Kidney epithelial cell (primary cell): ENCODE data around the gene DPEP1. TPM values are rescaled to one million over a fixed set of nuclear protein-coding genes. Genes with fewer than 3 reads are reported as not detected.

Experiments
- DNase-seq: peaks from one replicate; pipeline ENCODE4 v3.0.0-alpha.2; 2010; ENCODE audit warnings: low read depth
- H3K27me3 ChIP-seq: 2 replicates; pipeline ENCODE4 v1.6.0; 2011; ENCODE audit warnings: low read length; ENCODE audit not compliant: control insufficient read depth, insufficient read depth
- H3K36me3 ChIP-seq: 2 replicates; pipeline ENCODE4 v1.5.1; 2011; ENCODE audit warnings: low read length; ENCODE audit not compliant: control insufficient read depth, insufficient read depth
- H3K4me3 ChIP-seq: 2 replicates; pipeline ENCODE4 v1.5.1; 2011; ENCODE audit warnings: low read depth, mild to moderate bottlenecking, control low read depth, low read length
- CTCF ChIP-seq: IDR thresholded peaks from 2 replicates; pipeline ENCODE4 v1.5.1; 2011; ENCODE audit warnings: mild to moderate bottlenecking, moderate library complexity, low read length, control low read depth, inconsistent platforms; ENCODE audit not compliant: insufficient read depth, poor library complexity, severe bottlenecking
- total RNA-seq: library from RNA; depleted of rRNA; stranded (reverse); fragments of >200 nt; gene quantifications from 2 replicates; pipeline ENCODE4 v1.2.3, GENCODE V29; 2015

DPEP1 gene
- total RNA-seq, 1 donor from 2014 or later = 1.2 TPM

- no peak for TF ChIP-seq CTCF
- no peak for DNase-seq
- H3K27me3 ChIP-seq = no peaks in the 10 kb centered on the region
- H3K4me3 ChIP-seq = no peak overlapping the region
- H3K36me3 ChIP-seq = no peaks in the 10 kb centered on the region
Measured at GRCh38 chr16:89607453-89607852, 6.0 kb upstream of the DPEP1 start.

GRCh38 chr16:89607937-89608740, 5.3 kb upstream of the DPEP1 start:
- H3K4me3 ChIP-seq = no peak overlapping the region
- TF ChIP-seq CTCF = no peak
- no peaks in the 10 kb centered on the region for H3K36me3 ChIP-seq
- no peak for DNase-seq
- H3K27me3 ChIP-seq = no peaks in the 10 kb centered on the region

DNA sequence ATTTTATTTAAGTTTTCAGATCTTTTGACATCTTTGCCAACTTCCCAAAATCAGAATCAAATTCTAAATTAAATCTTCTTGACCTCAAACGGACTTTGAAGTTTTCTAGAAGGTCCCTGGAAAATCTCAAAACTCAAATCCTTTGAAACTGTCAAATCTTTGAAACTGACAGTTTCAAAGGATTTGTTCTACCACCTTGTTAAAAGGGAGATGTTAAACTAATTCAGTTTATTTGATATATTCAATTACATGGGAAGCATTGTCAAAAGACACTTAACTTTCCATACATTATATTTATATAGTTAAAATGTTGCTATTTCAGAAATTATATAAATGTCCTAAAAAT, 3.4 kb upstream of the DPEP1 start:
- no peak for DNase-seq
- no peaks in the 10 kb centered on the region for H3K36me3 ChIP-seq
- H3K27me3 ChIP-seq = peaks cover 1% of the 10 kb centered on the region
- H3K4me3 ChIP-seq = no peak overlapping the region
- TF ChIP-seq CTCF = no peak

DNA sequence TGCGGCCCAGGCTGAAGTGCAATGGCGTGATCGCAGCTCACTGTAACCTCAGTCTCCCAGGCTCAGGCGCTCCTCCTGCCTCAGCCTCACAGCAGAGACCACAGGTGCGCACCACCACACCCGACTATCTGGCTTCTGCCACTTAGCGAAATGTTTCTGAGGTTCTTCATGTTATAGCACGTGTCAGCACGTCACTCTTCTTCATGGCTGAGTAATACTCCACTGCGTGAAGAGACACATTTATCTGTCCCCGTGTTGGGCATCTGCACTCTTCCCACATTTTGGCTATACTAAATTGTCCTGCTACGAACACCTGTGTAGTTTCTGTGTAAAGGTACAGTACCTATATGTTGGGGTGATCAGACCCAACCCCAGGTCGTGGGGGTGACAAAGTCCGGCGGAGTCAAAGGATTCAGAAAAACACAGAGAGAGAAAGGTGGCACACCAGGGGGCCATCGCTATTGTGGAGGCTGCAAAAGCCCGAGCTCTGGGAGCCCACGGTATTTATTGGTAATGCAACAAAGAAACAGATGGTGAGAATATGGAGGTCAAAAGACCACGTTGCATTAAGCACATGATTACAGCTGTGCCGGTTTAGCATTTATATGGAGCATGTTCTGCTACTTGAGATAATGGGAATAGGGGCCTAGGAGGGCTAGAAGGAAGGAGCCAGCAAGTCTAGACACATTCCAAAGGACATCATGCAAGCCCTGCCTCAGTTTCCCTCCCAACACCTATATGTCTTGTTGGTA, 851 bp upstream of the DPEP1 start:
- H3K4me3 ChIP-seq = no peak overlapping the region
- DNase-seq = no peak
- H3K36me3 ChIP-seq = no peaks in the 10 kb centered on the region
- TF ChIP-seq CTCF = no peak
- peaks cover 12% of the 10 kb centered on the region for H3K27me3 ChIP-seq

- DNase-seq = no peak
- H3K36me3 ChIP-seq = no peaks in the 10 kb centered on the region
- peaks cover 12% of the 10 kb centered on the region for H3K27me3 ChIP-seq
- H3K4me3 ChIP-seq = no peak overlapping the region
- TF ChIP-seq CTCF = no peak
Measured at GRCh38 chr16:89613954-89614459, 565 bp downstream of the DPEP1 start.
